Adrenal gland (tissue), 19 donors: ENCODE results near the gene NUP50. TPM values are rescaled to one million over a fixed set of nuclear protein-coding genes. Genes with fewer than 3 reads are reported as not detected.

Experiments used
- DNase-seq, 7 donors: peaks; one replicate each; pipeline ENCODE4 v3.0.0-alpha.2; 2019 to 2020
- H3K27ac ChIP-seq, 5 donors: fragments of 200-600 bp; sonication (generic) in 4 of 5; 1 replicate in 3 of 5; 2 replicates in 2 of 5; pipeline versions ENCODE4 v1.5.1 to v1.8.0; 2016 to 2020; ENCODE audit warnings: mild to moderate bottlenecking in 1 of 5
- H3K27me3 ChIP-seq: fragments of 200-600 bp; 2 replicates; pipeline ENCODE4 v1.8.0; 2021
- H3K36me3 ChIP-seq, 2 donors: fragments of 200-600 bp; replicated peaks in 1 of 2; 1 replicate in 1 of 2; 2 replicates in 1 of 2; pipeline versions ENCODE4 v1.5.1 to v1.8.0; 2018 to 2022
- H3K4me1 ChIP-seq, 2 donors: fragments of 200-600 bp; replicated peaks in 1 of 2; 1 replicate in 1 of 2; 2 replicates in 1 of 2; pipeline versions ENCODE4 v1.5.1 to v1.8.0; 2018 to 2021
- H3K4me3 ChIP-seq, 4 donors: fragments of 200-600 bp; sonication (generic) in 3 of 4; one replicate each; pipeline ENCODE4 v1.5.1; 2016 to 2018
- H3K9me3 ChIP-seq, 3 donors: fragments of 200-600 bp; sonication (generic) in 1 of 3; replicated peaks in 1 of 3; 1 replicate in 2 of 3; 2 replicates in 1 of 3; pipeline versions ENCODE4 v1.5.1 to v1.8.0; 2016 to 2021
- POLR2A ChIP-seq, 2 donors: fragments of 450-650 bp; IDR thresholded peaks; one replicate each; pipeline ENCODE4 v1.6.1; 2017; ENCODE audit warnings: antibody characterized with exemption in 2 of 2, mild to moderate bottlenecking in 2 of 2, moderate library complexity in 1 of 2
- WGBS, 4 donors: extraction: QIAGEN DNeasy Blood & Tissue Kit in 2 of 4; methylation state at CpG; one replicate each; pipeline versions ENCODE4 v1.1.5 to v1.1.7; 2013 to 2017; 5-methylcytosine and 5-hydroxymethylcytosine counted together
- intact Hi-C, 2 donors: fragments of 100-400 bp; cut with DNase I; formaldehyde crosslinking; loops; one replicate each; pipeline versions ENCODE4 v1.14.1 to v1.15.0; 2022 to 2023
- long read RNA-seq, 10 donors: library from polyadenylated mRNA in 3 of 10; unstranded in 2 of 10; stranded (forward) in 1 of 10; transcript quantifications; one replicate each; pipeline ENCODE4 v2.0.0 and lab custom pipeline, GENCODE V29; 2021 to 2026
- polyA plus RNA-seq, 3 donors: library from polyadenylated mRNA; stranded (reverse); fragments of 200-250 nt in 2 of 3; fragments of 350-450 nt in 1 of 3; fragmentation: Illumina TruSeq in 1 of 3; extraction: RNeasy Lipid Tissue Mini Kit (QIAGEN cat#74804) in 1 of 3; gene quantifications; one replicate each; pipeline ENCODE4 v1.2.3, GENCODE V29; 2013 to 2014
- total RNA-seq, 9 donors: library from RNA; depleted of rRNA in 4 of 9; stranded (reverse); fragments of >200 nt in 4 of 9; fragments of 120-200 nt in 1 of 9; fragmentation: NEBNext Ultra II Directional in 1 of 9; extraction: Animal tissue kit (Norgen Biotek cat#: 25700) in 1 of 9; gene quantifications; one replicate each; pipeline versions ENCODE4 v1.1.0 to v1.2.4, GENCODE V29; 2013 to 2023
- TF ChIP-seq, protein P1 (sequence below), 6 experiments: fragments of 450-650 bp in 4 of 6; fragments of 200-600 bp in 2 of 6; sonication (generic) in 1 of 6; IDR thresholded peaks; 1 replicate in 5 of 6; 2 replicates in 1 of 6; pipeline versions ENCODE4 v1.5.1 to v1.8.0; 2016 to 2021; ENCODE audit warnings: antibody characterized with exemption in 6 of 6, mild to moderate bottlenecking in 2 of 6, moderate library complexity in 1 of 6
- donor health status: healthy with polysubstance abuse.
- donor health status: Bipolar disorder and iron deficiency.
- donor health status: DM: yes; HTN: yes; CAD: no.
- donor health status: DM: no; HTN: no; CAD: no.
- donor health status: DM: no; HTN: no; CAD: no.
- donor health status: DM: yes; HTN: yes; CAD: no.

Gene NUP50, protein sequence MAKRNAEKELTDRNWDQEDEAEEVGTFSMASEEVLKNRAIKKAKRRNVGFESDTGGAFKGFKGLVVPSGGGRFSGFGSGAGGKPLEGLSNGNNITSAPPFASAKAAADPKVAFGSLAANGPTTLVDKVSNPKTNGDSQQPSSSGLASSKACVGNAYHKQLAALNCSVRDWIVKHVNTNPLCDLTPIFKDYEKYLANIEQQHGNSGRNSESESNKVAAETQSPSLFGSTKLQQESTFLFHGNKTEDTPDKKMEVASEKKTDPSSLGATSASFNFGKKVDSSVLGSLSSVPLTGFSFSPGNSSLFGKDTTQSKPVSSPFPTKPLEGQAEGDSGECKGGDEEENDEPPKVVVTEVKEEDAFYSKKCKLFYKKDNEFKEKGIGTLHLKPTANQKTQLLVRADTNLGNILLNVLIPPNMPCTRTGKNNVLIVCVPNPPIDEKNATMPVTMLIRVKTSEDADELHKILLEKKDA
- 100 to 1,000 TPM in 2 of 9 donors, 10 to 100 TPM in 7; 48.9 to 126 (median 67.4) TPM for total RNA-seq
- polyA plus RNA-seq: 10 to 100 TPM; 14.9 to 45.9 (median 23.1) TPM
- long read RNA-seq, donor 1, full-length matches to known transcripts: 12 of 23 reads
- long read RNA-seq, donor 1, partial matches to known transcripts: 11 of 23 reads
- long read RNA-seq, donor 1, other reads (novel, unspliced or antisense): 0 of 23 reads
- long read RNA-seq, donor 2, full-length matches to known transcripts: 9 of 23 reads
- long read RNA-seq, donor 2, partial matches to known transcripts: 14 of 23 reads
- long read RNA-seq, donor 2, other reads (novel, unspliced or antisense): 0 of 23 reads
- long read RNA-seq, donor 3, full-length matches to known transcripts: 7 of 17 reads
- long read RNA-seq, donor 3, partial matches to known transcripts: 10 of 17 reads
- long read RNA-seq, donor 3, other reads (novel, unspliced or antisense): 0 of 17 reads
- long read RNA-seq, donor 4, full-length matches to known transcripts: 7 of 19 reads
- long read RNA-seq, donor 4, partial matches to known transcripts: 5 of 19 reads
- long read RNA-seq, donor 4, other reads (novel, unspliced or antisense): 7 of 19 reads
- long read RNA-seq, donor 5, full-length matches to known transcripts: 54 of 72 reads
- long read RNA-seq, donor 5, partial matches to known transcripts: 3 of 72 reads
- long read RNA-seq, donor 5, other reads (novel, unspliced or antisense): 15 of 72 reads
- long read RNA-seq, donor 6, full-length matches to known transcripts: 3 of 12 reads
- long read RNA-seq, donor 6, partial matches to known transcripts: 3 of 12 reads
- long read RNA-seq, donor 6, other reads (novel, unspliced or antisense): 6 of 12 reads
- long read RNA-seq, donor 7, full-length matches to known transcripts: 5 of 5 reads
- long read RNA-seq, donor 7, partial matches to known transcripts: 0 of 5 reads
- long read RNA-seq, donor 7, other reads (novel, unspliced or antisense): 0 of 5 reads
- long read RNA-seq, donor 8, full-length matches to known transcripts: 18 of 161 reads
- long read RNA-seq, donor 8, partial matches to known transcripts: 143 of 161 reads
- long read RNA-seq, donor 8, other reads (novel, unspliced or antisense): 0 of 161 reads
- long read RNA-seq, donor 9, full-length matches to known transcripts: 8 of 15 reads
- long read RNA-seq, donor 9, partial matches to known transcripts: 7 of 15 reads
- long read RNA-seq, donor 9, other reads (novel, unspliced or antisense): 0 of 15 reads
- long read RNA-seq, donor 10, full-length matches to known transcripts: 5 of 5 reads
- long read RNA-seq, donor 10, partial matches to known transcripts: 0 of 5 reads
- long read RNA-seq, donor 10, other reads (novel, unspliced or antisense): 0 of 5 reads

DNA sequence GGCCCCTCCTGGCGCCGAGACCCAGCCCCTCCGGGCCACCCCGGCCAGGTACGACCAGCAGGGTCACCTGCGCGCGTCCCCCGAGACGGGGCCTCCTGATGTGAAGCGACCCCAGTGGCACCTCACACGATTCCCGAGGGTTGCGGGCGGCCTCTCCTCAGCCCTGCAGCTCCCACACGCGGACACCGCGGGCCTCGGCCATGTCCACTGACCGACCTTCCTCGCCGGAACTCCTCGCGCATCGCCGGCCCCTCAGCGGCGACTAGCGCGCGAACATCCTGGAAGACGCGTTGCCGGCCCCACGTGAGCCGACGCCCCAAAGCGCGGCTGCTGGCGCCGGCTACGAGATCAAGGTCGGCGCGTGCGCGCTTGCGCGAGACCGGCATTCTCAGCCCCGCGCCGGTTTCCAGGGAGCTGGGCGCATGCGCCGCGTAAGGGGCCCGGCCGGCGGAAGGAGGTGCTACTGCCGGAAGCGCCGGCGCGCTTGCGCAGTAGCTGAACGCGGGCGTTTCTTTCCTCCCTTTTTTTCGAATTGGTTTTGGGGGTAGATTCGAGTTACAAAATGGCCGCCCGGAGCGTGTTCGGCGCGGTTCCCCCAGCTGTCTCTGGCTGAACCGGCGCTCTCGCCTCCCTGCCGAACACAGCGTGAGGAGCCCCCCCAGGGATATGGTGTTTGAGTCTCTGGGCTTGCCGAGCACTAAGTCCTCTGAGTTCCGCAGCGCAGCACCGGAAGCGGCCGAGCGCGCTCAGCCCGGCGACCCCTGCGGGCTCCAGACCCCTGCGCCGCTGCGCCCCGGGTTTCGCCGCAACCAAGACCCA, at the start of gene NUP50:
NUP50 (plus strand) TSS at position 475 of the 819 bp plus-strand sequence. CDS start 4,253 bp downstream, outside the sequence.
- peak; percentile 94 to 97 (median 96) for DNase-seq
- Histone ChIP-seq H3K27ac (peak within 1 kb of the TSS; percentile 47 to 99 (median 83)), H3K36me3 (peaks cover 0 to 6% of the 10 kb centered on the region in 2 donors), H3K9me3 (no peaks in the 10 kb centered on the region), H3K27me3 (no peaks in the 10 kb centered on the region), H3K4me1 (peaks cover 24 to 52% of the 10 kb centered on the region in 2 donors), H3K4me3 (peak within 1 kb of the TSS; percentile 64 to 98 (median 76))
- WGBS, 4 donors: 0 to 1% (median 1%) methylated on average over 38 to 100 of the region's 100 CpGs; no CpG with 5 or more reads in 1 of the 4 donors
- intact Hi-C loops: loop anchor here in 1 of 2 donors (10.0 kb wide), 1 partner anchor 81 kb away; the partner anchor contains the start of gene KIAA0930
- peak; percentile 56 to 82 for TF ChIP-seq POLR2A (IDR thresholded peaks at IDR 0.05)
- TF ChIP-seq, protein P1, sequence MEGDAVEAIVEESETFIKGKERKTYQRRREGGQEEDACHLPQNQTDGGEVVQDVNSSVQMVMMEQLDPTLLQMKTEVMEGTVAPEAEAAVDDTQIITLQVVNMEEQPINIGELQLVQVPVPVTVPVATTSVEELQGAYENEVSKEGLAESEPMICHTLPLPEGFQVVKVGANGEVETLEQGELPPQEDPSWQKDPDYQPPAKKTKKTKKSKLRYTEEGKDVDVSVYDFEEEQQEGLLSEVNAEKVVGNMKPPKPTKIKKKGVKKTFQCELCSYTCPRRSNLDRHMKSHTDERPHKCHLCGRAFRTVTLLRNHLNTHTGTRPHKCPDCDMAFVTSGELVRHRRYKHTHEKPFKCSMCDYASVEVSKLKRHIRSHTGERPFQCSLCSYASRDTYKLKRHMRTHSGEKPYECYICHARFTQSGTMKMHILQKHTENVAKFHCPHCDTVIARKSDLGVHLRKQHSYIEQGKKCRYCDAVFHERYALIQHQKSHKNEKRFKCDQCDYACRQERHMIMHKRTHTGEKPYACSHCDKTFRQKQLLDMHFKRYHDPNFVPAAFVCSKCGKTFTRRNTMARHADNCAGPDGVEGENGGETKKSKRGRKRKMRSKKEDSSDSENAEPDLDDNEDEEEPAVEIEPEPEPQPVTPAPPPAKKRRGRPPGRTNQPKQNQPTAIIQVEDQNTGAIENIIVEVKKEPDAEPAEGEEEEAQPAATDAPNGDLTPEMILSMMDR (IDR thresholded peaks at IDR 0.05): no peak

DNA sequence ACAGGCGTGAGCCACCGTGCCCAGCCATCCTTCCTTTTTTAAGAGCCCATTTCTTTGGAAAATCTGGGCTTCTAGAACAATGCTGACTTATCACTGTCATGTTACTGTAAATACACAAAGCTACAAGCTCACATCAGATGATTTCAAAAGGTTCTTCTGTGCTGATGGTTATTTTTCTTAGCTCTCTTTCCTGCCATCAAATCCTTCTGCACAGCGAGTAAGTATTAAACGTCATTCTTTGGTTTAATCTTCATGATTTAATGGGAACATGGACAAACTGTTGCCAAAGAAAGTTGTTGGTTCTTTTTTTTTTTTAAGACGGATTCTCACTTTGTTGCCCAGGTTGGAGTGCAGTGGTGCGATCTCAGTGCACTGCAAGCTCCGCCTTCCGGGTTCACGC, 43.3 kb upstream of the NUP50 start:
- TF ChIP-seq, protein P1 (IDR thresholded peaks at IDR 0.05): no peak
- TF ChIP-seq POLR2A (IDR thresholded peaks at IDR 0.05): no peak
- intact Hi-C loops: no loop called here
- H3K4me3 ChIP-seq: no peak overlapping the region

DNA sequence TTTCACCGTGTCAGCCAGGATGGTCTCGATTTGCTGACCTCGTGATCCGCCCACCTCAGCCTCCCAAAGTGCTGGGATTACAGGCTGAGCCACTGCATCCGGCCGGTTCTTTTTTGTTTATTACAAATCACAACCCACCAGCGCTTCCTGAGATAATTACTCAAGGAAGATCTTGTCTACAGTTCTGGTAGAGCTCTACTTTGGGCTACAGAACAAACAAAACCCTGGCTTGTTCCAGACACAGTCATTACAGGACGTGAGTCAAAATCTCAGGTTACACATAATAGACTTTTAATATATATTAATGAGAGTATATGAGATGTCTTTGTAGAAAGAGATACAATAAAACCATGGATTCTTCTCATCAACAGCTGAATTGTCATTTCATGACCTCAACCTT, 42.8 kb upstream of the NUP50 start:
- 75 to 86% (median 83%) methylated on average over 8 of the region's 8 CpGs for WGBS, 4 donors
- Histone ChIP-seq H3K27ac (no peak overlapping the region), H3K4me3 (no peak overlapping the region), H3K9me3 (no peaks in the 10 kb centered on the region), H3K27me3 (no peaks in the 10 kb centered on the region), H3K36me3 (no peaks in the 10 kb centered on the region), H3K4me1 (no peaks in the 10 kb centered on the region)
- no peak for TF ChIP-seq POLR2A (IDR thresholded peaks at IDR 0.05)
- TF ChIP-seq, protein P1 (IDR thresholded peaks at IDR 0.05): no peak
- no peak for DNase-seq
- intact Hi-C loops: no loop called here

More for the DNA sequence above, 43.3 kb upstream of the NUP50 start:
- 73 to 82% (median 79%) methylated on average over 9 of the region's 9 CpGs for WGBS, 4 donors
- Histone ChIP-seq H3K36me3 (no peaks in the 10 kb centered on the region), H3K27me3 (no peaks in the 10 kb centered on the region), H3K27ac (no peak overlapping the region), H3K9me3 (no peaks in the 10 kb centered on the region), H3K4me1 (no peaks in the 10 kb centered on the region)
- no peak for DNase-seq
